WTC11 (cell line): ENCODE measurements around the gene TRIP13. TPM values are rescaled to one million over a fixed set of nuclear protein-coding genes. Genes with fewer than 3 reads are reported as not detected.

ENCODE experiments used
- ATAC-seq: fragments of 200-7000 bp; cut with Tn5 transposase; 2 replicates; pipeline ENCODE4 v1.10.0; 2021; ENCODE audit warnings: mild to moderate bottlenecking, moderate library complexity
- CTCF ChIA-PET: fragments of 300-600 bp; sonication (Branson Sonifier 250); formaldehyde crosslinking; loops from one replicate; lab custom pipeline; 2021; ENCODE audit warnings: antibody characterized with exemption; lab: Charles Lee
- POLR2A ChIA-PET: fragments of 350-600 bp; sonication (Branson Sonifier 250); formaldehyde crosslinking; loops from one replicate; lab custom pipeline; 2021; ENCODE audit warnings: antibody characterized with exemption; lab: Charles Lee
- DNase-seq: peaks from one replicate; pipeline ENCODE4 v3.0.0; 2021; ENCODE audit warnings: low spot score
- H3K27ac Mint-ChIP-seq: 2 replicates; pipeline ENCODE4 v1.8.0; 2021; ENCODE audit warnings: mixed read lengths
- H3K27me3 Mint-ChIP-seq: 2 replicates; pipeline ENCODE4 v1.8.0; 2021; ENCODE audit warnings: low read depth, mild to moderate bottlenecking, moderate library complexity, mixed read lengths
- H3K36me3 Mint-ChIP-seq: 2 replicates; pipeline ENCODE4 v1.8.0; 2021; ENCODE audit warnings: mixed read lengths
- H3K4me1 Mint-ChIP-seq: 2 replicates; pipeline ENCODE4 v1.8.0; 2022; ENCODE audit warnings: mixed read lengths
- H3K4me3 Mint-ChIP-seq: 2 replicates; pipeline ENCODE4 v1.8.0; 2021; ENCODE audit warnings: mild to moderate bottlenecking, moderate library complexity, mixed read lengths
- H3K9me3 Mint-ChIP-seq: 2 replicates; pipeline ENCODE4 v1.8.0; 2021; ENCODE audit warnings: mixed read lengths
- CDX4 ChIP-seq: fragments of 250-450 bp; sonication (Bioruptor Pico); IDR thresholded peaks from 2 replicates; pipeline ENCODE4 v1.9.0; 2021; ENCODE audit warnings: moderate library complexity, mild to moderate bottlenecking, inconsistent platforms, borderline replicate concordance
- E2F1 ChIP-seq: sonication (generic); formaldehyde crosslinking; IDR thresholded peaks from 2 replicates; pipeline ENCODE4 v1.8.0; 2022; ENCODE audit warnings: mild to moderate bottlenecking, missing genetic modification reagents
- EMX1 ChIP-seq: fragments of 250-450 bp; sonication (Bioruptor Pico); IDR thresholded peaks from 2 replicates; pipeline ENCODE4 v1.8.0; 2021; ENCODE audit warnings: mild to moderate bottlenecking
- ESRRA ChIP-seq: sonication (generic); formaldehyde crosslinking; IDR thresholded peaks from 2 replicates; pipeline ENCODE4 v1.8.1; 2022; ENCODE audit warnings: mild to moderate bottlenecking, missing genetic modification reagents, borderline replicate concordance
- FOXP1 ChIP-seq: sonication (generic); formaldehyde crosslinking; IDR thresholded peaks from 2 replicates; pipeline ENCODE4 v1.8.0; 2022; ENCODE audit warnings: missing genetic modification reagents, mild to moderate bottlenecking, moderate library complexity, borderline replicate concordance
- JUN ChIP-seq: sonication (generic); formaldehyde crosslinking; IDR thresholded peaks from 2 replicates; pipeline ENCODE4 v1.8.0; 2023; ENCODE audit warnings: mild to moderate bottlenecking, missing genetic modification reagents
- NR1H2 ChIP-seq: sonication (generic); formaldehyde crosslinking; IDR thresholded peaks from 2 replicates; pipeline ENCODE4 v1.9.0; 2021; ENCODE audit warnings: mild to moderate bottlenecking, moderate library complexity, missing genetic modification reagents
- RELA ChIP-seq: sonication (generic); formaldehyde crosslinking; IDR thresholded peaks from 2 replicates; pipeline ENCODE4 v1.8.1; 2022; ENCODE audit warnings: missing genetic modification reagents, mild to moderate bottlenecking, borderline replicate concordance
- RORB ChIP-seq: fragments of 250-450 bp; sonication (Bioruptor Pico); IDR thresholded peaks from 2 replicates; pipeline ENCODE4 v1.9.0; 2021; ENCODE audit warnings: mild to moderate bottlenecking
- SP1 ChIP-seq: sonication (generic); formaldehyde crosslinking; conservative IDR thresholded peaks from 2 replicates; pipeline ENCODE4 v1.8.1; 2022; ENCODE audit warnings: missing genetic modification reagents
- USF1 ChIP-seq: sonication (generic); formaldehyde crosslinking; IDR thresholded peaks from 2 replicates; pipeline ENCODE4 v1.8.0; 2022; ENCODE audit warnings: mild to moderate bottlenecking, missing genetic modification reagents
- ZNF219 ChIP-seq: sonication (generic); formaldehyde crosslinking; IDR thresholded peaks from 2 replicates; pipeline ENCODE4 v1.8.0; 2023; ENCODE audit warnings: missing genetic modification reagents, mild to moderate bottlenecking, borderline replicate concordance
- ZNF232 ChIP-seq: sonication (generic); formaldehyde crosslinking; IDR thresholded peaks from 2 replicates; pipeline ENCODE4 v1.8.0; 2022; ENCODE audit warnings: mild to moderate bottlenecking, missing genetic modification reagents
- ZNF263 ChIP-seq: sonication (generic); formaldehyde crosslinking; IDR thresholded peaks from 2 replicates; pipeline ENCODE4 v1.8.1; 2022; ENCODE audit warnings: low read depth, mild to moderate bottlenecking, moderate library complexity, missing genetic modification reagents
- ZNF281 ChIP-seq: sonication (generic); formaldehyde crosslinking; IDR thresholded peaks from 2 replicates; pipeline ENCODE4 v1.8.0; 2023; ENCODE audit warnings: mild to moderate bottlenecking, missing genetic modification reagents
- ZNF317 ChIP-seq: sonication (generic); formaldehyde crosslinking; IDR thresholded peaks from 2 replicates; pipeline ENCODE4 v1.8.1; 2023; ENCODE audit warnings: low read depth, mild to moderate bottlenecking, moderate library complexity, missing genetic modification reagents, borderline replicate concordance
- total RNA-seq: library from RNA; stranded (reverse); gene quantifications from 3 replicates; pipeline ENCODE4 v1.2.3, GENCODE V29; 2021
- TF ChIP-seq, protein P1 (sequence below): fragments of 200-600 bp; IDR thresholded peaks from 2 replicates; pipeline ENCODE4 v1.8.0; 2022; ENCODE audit warnings: antibody characterized with exemption
- TF ChIP-seq, protein P2 (sequence below): fragments of 250-450 bp; sonication (Bioruptor Pico); IDR thresholded peaks from 2 replicates; pipeline ENCODE4 v2.1.2; 2022; ENCODE audit warnings: mild to moderate bottlenecking, moderate library complexity
- TF ChIP-seq, protein P3 (sequence below): sonication (generic); formaldehyde crosslinking; IDR thresholded peaks from 2 replicates; pipeline ENCODE4 v1.8.1; 2022; ENCODE audit warnings: missing genetic modification reagents, borderline replicate concordance

Gene TRIP13
- total RNA-seq, 1 experiment from 2014 or later = 33.7 TPM

- H3K4me1 Mint-ChIP-seq = peaks cover 5% of the 10 kb centered on the region; the same call in 1 of the 2 replicates
- POLR2A ChIA-PET = no interaction called here
- peak; percentile 89 for ATAC-seq
- H3K4me3 Mint-ChIP-seq = no peak overlapping the region
- DNase-seq = peak; percentile 90
- H3K36me3 Mint-ChIP-seq = peaks cover 12% of the 10 kb centered on the region
- CTCF ChIA-PET = interaction anchor here (0.6 to 2.3 kb wide), 29 partner anchors 8 to 722 kb away, joined by 3 to 35 read pairs (median 5); partner anchors contain the start of genes BRD9 and TRIP13
- H3K27ac Mint-ChIP-seq = no peak overlapping the region
- H3K27me3 Mint-ChIP-seq = peaks cover 26% of the 10 kb centered on the region
- H3K9me3 Mint-ChIP-seq = no peaks in the 10 kb centered on the region
- TF ChIP-seq ZNF263 (no peak), SP1 (CRISPR knock-in tag) (peak; percentile 44; the same call in 1 of the 2 replicates)
- TF ChIP-seq, protein P1, sequence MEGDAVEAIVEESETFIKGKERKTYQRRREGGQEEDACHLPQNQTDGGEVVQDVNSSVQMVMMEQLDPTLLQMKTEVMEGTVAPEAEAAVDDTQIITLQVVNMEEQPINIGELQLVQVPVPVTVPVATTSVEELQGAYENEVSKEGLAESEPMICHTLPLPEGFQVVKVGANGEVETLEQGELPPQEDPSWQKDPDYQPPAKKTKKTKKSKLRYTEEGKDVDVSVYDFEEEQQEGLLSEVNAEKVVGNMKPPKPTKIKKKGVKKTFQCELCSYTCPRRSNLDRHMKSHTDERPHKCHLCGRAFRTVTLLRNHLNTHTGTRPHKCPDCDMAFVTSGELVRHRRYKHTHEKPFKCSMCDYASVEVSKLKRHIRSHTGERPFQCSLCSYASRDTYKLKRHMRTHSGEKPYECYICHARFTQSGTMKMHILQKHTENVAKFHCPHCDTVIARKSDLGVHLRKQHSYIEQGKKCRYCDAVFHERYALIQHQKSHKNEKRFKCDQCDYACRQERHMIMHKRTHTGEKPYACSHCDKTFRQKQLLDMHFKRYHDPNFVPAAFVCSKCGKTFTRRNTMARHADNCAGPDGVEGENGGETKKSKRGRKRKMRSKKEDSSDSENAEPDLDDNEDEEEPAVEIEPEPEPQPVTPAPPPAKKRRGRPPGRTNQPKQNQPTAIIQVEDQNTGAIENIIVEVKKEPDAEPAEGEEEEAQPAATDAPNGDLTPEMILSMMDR = peak; percentile 75
These were observed 30.7 kb downstream of the TRIP13 start for GRCh38 chr5:923281-923873.

DNA sequence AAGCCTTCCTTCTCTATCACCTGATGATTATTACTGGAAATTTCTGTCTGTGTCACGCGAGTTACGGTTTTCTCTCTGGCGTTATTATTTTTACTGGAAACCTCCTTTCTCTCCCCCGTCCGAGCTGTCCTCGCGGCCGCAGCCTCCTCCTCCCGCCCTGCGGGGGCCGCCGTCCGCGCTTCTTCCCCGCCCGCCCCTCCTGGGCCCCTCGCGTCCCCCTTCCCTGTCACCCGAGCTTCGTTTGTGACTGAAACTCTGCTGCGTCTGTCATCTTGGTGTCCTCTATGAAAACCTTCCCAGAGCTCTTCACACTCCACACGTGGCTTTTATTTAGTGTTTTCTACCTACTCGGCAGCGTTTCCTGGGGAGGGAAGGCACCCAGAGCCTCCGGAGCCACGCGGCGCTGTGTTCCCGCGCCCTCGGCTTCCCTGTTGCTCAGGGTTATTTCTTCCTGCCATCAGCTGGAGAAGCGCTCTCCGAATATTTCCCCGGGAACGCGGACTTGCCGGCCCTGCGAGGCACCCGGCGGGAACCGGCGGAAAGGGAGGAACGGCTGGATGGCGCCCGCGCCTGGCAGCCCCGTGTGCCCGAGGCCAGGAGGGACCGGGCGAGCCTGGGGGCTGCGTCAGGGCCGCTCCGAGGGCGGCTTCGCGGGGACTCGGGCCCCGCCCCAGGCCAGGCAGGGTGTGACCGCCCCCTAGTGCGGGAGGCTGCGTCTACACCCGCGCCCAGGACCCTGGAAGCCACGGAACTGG, 33.9 kb downstream of the TRIP13 start:
- DNase-seq (peak; percentile 56), ATAC-seq (peak; percentile 81)
- peak overlapping the region; percentile 59 for H3K4me3 Mint-ChIP-seq
- POLR2A ChIA-PET = no interaction called here
- no peaks in the 10 kb centered on the region for H3K9me3 Mint-ChIP-seq
- H3K27me3 Mint-ChIP-seq = peaks cover 26% of the 10 kb centered on the region
- CTCF ChIA-PET = interaction anchor here (0.7 to 2.0 kb wide), 8 partner anchors 10 to 278 kb away, joined by 3 to 9 read pairs (median 3); no protein-coding TSS in a partner anchor
- H3K4me1 Mint-ChIP-seq = peaks cover 5% of the 10 kb centered on the region; the same call in 1 of the 2 replicates
- H3K36me3 Mint-ChIP-seq = no peaks in the 10 kb centered on the region
- no peak overlapping the region for H3K27ac Mint-ChIP-seq
- TF ChIP-seq, protein P2, sequence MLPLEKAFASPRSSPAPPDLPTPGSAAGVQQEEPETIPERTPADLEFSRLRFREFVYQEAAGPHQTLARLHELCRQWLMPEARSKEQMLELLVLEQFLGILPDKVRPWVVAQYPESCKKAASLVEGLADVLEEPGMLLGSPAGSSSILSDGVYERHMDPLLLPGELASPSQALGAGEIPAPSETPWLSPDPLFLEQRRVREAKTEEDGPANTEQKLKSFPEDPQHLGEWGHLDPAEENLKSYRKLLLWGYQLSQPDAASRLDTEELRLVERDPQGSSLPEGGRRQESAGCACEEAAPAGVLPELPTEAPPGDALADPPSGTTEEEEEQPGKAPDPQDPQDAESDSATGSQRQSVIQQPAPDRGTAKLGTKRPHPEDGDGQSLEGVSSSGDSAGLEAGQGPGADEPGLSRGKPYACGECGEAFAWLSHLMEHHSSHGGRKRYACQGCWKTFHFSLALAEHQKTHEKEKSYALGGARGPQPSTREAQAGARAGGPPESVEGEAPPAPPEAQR = no peak
- TF ChIP-seq ZNF219 (CRISPR knock-in tag) (no peak), ZNF281 (CRISPR knock-in tag) (no peak), FOXP1 (peak; percentile 70; the same call in 1 of the 2 replicates), USF1 (CRISPR knock-in tag) (no peak), RORB (no peak), E2F1 (no peak), ZNF232 (CRISPR knock-in tag) (peak; percentile 36; the same call in 1 of the 2 replicates), ZNF317 (CRISPR knock-in tag) (no peak), EMX1 (CRISPR knock-in tag) (no peak), ESRRA (CRISPR knock-in tag) (no peak), NR1H2 (CRISPR knock-in tag) (no peak), CDX4 (CRISPR knock-in tag) (no peak), RELA (0 out of 2 replicates have a peak, but pooled peaks have one; percentile 28), JUN (CRISPR knock-in tag) (no peak)
- TF ChIP-seq, protein P1 = peak; percentile 32; the same call in 1 of the 2 replicates
- TF ChIP-seq, protein P3, sequence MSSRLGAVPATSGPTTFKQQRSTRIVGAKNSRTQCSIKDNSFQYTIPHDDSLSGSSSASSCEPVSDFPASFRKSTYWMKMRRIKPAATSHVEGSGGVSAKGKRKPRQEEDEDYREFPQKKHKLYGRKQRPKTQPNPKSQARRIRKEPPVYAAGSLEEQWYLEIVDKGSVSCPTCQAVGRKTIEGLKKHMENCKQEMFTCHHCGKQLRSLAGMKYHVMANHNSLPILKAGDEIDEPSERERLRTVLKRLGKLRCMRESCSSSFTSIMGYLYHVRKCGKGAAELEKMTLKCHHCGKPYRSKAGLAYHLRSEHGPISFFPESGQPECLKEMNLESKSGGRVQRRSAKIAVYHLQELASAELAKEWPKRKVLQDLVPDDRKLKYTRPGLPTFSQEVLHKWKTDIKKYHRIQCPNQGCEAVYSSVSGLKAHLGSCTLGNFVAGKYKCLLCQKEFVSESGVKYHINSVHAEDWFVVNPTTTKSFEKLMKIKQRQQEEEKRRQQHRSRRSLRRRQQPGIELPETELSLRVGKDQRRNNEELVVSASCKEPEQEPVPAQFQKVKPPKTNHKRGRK (CRISPR knock-in tag) = no peak
